LNCAP (cell line): Measurements from ENCODE around the gene ACSM2A.

Experiments
- TF ChIP-seq, protein P1 (sequence below): fragments of 450-650 bp; IDR thresholded peaks from 2 replicates; pipeline ENCODE4 v1.5.1; 2017; ENCODE audit warnings: mild to moderate bottlenecking

Gene ACSM2A

DNA sequence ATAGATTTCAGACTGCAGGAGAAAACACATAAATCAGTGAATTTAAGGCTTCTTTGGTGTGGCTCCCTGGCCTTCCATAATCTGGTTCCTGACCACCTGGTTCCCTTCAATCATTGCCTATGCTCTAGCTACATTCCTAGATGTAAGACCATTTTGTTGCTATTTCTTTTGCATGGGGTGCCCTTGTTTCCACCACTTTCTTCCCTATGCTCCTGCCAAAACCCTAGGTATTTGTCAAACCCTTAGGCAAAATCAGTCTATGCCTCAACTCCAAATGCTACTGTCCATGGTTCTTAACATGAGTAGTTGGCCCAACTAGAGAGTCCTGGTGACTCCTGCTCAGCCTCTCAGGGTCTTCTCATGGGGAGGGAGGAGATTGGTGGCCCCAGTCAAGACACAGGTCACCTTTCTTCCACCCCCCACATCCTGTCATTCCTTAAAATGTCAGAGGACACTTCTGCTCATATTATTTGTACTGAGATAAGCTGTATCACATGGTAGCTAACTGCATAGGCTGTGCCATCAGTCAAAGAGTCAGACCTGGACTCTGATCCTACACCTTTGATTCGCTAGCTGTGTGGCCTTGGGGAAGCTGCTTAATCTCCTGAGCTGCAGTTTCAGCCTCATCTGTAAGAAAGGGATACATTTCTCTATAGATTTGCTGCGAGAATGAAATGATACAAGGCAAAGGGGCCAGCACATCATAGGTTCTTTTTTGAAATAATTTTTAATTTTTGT, 27.0 kb upstream of the ACSM2A start:
- TF ChIP-seq, protein P1, sequence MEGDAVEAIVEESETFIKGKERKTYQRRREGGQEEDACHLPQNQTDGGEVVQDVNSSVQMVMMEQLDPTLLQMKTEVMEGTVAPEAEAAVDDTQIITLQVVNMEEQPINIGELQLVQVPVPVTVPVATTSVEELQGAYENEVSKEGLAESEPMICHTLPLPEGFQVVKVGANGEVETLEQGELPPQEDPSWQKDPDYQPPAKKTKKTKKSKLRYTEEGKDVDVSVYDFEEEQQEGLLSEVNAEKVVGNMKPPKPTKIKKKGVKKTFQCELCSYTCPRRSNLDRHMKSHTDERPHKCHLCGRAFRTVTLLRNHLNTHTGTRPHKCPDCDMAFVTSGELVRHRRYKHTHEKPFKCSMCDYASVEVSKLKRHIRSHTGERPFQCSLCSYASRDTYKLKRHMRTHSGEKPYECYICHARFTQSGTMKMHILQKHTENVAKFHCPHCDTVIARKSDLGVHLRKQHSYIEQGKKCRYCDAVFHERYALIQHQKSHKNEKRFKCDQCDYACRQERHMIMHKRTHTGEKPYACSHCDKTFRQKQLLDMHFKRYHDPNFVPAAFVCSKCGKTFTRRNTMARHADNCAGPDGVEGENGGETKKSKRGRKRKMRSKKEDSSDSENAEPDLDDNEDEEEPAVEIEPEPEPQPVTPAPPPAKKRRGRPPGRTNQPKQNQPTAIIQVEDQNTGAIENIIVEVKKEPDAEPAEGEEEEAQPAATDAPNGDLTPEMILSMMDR = no peak

DNA sequence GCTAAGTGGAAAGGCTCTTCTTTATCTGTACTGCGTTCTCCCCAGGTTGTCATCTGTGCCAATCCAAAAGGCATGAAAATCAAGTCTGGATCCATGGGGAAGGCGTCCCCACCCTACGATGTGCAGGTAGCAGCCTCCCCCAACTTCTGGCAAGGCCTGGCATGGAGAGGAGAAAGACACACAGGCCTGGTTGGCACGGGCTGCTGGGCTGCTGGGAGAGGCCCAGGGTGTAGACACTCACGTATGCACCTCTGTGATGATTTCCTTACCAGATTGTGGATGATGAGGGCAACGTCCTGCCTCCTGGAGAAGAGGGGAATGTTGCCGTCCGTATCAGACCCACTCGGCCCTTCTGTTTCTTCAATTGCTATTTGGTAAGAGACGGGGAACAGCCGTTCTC, 20.4 kb upstream of the ACSM2A start:
- TF ChIP-seq, protein P1 = no peak

DNA sequence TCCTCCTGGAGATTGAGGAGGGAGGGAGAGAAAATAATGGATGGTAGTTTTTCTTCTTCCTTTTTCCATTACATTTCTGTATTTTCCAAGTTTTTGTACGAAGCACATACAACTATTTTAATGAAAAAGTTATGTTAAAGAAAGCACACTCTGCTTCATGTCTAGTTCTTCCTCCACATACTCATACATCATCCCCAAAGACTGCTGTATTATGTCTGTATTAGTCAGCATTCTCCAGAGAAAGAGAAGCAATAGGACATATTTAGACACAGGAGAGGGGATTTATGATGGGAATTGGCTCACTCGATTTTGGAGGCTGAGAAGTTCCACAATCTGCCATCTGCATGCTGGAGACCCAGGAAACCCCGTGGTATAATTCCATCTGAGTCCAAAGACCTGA, 10.1 kb upstream of the ACSM2A start:
- TF ChIP-seq, protein P1 = no peak

DNA sequence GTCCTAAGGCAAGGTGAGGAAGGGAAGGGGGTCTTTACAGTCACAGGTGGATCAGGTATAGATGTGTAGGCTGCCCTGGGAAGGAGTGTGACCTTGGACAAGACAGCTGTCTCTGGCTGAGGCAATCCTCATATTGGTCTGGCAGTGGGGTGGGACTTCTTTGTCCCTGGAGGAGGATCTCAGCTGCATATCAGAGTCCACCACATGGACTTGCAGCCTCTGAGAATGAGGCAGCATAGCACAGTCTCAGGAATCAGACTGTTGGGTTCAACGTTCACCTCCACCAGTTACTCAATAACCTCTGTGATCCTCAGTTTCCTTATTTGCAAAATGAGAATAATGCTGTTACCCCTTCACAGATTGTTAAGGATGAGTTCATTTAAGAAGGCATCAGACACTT, 33.4 kb downstream of the ACSM2A start:
- TF ChIP-seq, protein P1 = no peak

DNA sequence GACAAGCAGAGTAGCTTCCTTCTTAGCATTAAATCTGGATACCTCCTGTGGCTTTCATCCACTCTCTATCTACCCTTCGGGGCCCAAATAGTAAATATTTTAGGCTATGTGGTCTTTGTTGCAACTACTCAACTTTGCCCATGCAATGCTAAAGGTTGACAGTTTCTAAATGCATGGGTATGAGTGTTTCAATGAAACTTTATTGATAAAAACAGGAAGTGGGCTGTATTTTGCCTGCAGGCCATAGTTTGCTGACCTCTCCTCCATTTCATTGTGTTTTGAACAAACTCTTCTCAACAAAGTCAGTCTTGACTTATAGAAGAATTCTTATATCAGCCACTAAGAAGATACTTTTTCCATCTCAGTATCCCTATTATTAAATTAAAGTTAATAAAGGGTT, 34.1 kb downstream of the ACSM2A start:
- TF ChIP-seq, protein P1 = no peak

DNA sequence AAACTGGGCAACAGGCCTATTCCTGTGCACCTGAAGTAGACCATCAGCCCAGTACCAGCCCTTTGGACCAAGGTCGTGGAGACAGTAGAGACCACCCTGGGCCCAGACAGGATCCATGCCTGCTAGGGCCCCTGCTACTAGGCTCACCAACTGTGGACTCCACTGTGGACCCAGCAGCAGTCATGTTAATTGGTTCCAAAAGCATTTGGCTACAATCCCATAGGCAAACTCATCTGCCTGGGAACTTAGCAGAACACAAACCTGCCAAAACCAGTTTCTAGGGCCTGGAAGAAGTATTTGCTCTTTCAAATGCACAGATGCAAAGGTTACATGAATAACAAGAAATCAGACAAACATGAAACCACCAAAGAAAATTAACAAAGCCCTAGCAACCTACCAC, 53.1 kb downstream of the ACSM2A start:
- TF ChIP-seq, protein P1 = no peak

DNA sequence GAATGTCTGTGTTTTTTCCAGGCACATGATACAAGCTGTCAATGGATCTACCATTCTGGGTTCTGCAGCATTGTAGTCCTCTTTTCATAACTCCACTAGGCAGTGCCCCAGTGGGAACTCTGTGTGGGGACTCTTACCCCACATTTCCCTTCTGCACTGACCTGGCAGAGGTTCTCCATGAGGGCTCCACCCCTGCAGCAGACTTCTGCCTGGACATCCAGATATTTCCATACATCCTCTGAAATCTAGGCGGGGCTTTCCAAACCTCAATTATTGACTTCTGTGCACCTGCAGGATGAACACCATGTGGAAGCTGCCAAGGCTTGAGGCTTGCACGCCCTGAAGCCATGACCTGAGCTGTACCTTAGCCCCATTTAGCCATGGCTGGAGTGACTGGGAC, 56.0 kb downstream of the ACSM2A start:
- TF ChIP-seq, protein P1 = no peak

DNA sequence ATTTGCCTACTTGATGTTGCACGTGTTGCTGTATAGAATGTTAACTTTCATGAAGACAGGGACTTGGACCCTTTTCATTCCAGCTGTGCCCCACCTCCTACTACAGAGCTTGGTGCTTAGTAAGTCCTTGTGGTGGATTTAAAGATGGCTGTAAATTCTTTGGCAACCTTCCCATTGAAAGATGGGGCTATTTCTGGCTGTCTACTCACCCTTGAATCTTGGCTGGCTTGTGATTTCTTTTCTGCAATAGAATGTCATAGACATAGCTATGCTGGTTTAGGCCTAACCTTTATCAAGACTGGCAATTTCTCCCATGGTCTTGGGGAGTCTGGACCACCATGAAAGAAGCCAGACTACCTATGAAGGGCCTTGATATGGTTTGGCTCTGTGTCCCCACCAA, 59.0 kb downstream of the ACSM2A start:
- TF ChIP-seq, protein P1 = no peak
